Measurements from ENCODE around the gene DDTL.

Gene DDTL

GRCh38 chr22:24006207-24006913 is 39.7 kb downstream of the DDTL start:
- DNase-seq (ENCODE audit: low read depth in 2 of 2), result no peak

- DNase-seq (ENCODE audit: low read depth in 2 of 2), result no peak
Measured at GRCh38 chr22:24006914-24007214, 40.2 kb downstream of the DDTL start.

GRCh38 chr22:24007253-24008021 is 40.7 kb downstream of the DDTL start:
- no peak for DNase-seq (ENCODE audit: low read depth in 2 of 2)

GRCh38 chr22:24008022-24008283 is 41.3 kb downstream of the DDTL start:
- DNase-seq (ENCODE audit: low read depth in 2 of 2), result no peak

GRCh38 chr22:24008381-24009226 is 41.9 kb downstream of the DDTL start:
- DNase-seq (ENCODE audit: low read depth in 2 of 2), result no peak

GRCh38 chr22:24009227-24010017 is 42.7 kb downstream of the DDTL start:
- DNase-seq (ENCODE audit: low read depth in 2 of 2), result no peak

GRCh38 chr22:24010018-24010391 is 43.3 kb downstream of the DDTL start:
- no peak for DNase-seq (ENCODE audit: low read depth in 2 of 2)

- no peak for DNase-seq (ENCODE audit: low read depth in 2 of 2)
Measured at GRCh38 chr22:24011735-24012068, 45.0 kb downstream of the DDTL start.

GRCh38 chr22:24016156-24016555 is 49.5 kb downstream of the DDTL start:
- DNase-seq (ENCODE audit: low read depth in 2 of 2), result no peak

GRCh38 chr22:24021304-24021703 is 54.6 kb downstream of the DDTL start:
- no peak for DNase-seq (ENCODE audit: low read depth in 2 of 2)

Data from stimulated activated CD8-positive, alpha-beta memory T cell treated with anti-CD3 and anti-CD28 coated beads, Interleukin-7, amount 100 ng/mL, for 4 hours (primary cell).